GM18499 (cell line): Measurements from ENCODE around the gene MYL10.

Experiments
- ATAC-seq: cut with Tn5 transposase; IDR thresholded peaks from one replicate; pipeline ENCODE4 v1.9.1; 2021; ENCODE audit warnings: moderate number of reproducible peaks; ENCODE audit not compliant: insufficient read depth, unreplicated experiment

MYL10 gene

DNA sequence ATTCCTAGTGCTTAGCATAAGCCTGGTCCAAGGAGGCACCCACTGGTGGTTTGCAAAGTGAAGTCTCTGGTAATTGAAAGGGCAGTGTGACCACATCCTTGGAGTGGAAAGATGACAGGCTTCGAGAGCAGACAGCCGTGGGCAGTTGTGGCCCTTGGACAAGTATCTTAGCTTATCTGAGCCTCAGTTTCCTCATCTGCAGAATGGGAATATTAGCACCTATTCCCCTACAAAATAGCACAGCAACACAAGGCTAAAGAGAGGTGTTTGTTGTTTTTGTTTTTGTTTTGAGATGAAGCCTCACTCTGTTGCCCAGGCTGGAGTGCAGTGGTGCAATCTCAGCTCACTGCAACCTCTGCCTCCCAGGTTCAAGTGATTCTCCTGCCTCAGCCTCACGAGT lies 29.3 kb downstream of the MYL10 start:
- no peak for ATAC-seq

DNA sequence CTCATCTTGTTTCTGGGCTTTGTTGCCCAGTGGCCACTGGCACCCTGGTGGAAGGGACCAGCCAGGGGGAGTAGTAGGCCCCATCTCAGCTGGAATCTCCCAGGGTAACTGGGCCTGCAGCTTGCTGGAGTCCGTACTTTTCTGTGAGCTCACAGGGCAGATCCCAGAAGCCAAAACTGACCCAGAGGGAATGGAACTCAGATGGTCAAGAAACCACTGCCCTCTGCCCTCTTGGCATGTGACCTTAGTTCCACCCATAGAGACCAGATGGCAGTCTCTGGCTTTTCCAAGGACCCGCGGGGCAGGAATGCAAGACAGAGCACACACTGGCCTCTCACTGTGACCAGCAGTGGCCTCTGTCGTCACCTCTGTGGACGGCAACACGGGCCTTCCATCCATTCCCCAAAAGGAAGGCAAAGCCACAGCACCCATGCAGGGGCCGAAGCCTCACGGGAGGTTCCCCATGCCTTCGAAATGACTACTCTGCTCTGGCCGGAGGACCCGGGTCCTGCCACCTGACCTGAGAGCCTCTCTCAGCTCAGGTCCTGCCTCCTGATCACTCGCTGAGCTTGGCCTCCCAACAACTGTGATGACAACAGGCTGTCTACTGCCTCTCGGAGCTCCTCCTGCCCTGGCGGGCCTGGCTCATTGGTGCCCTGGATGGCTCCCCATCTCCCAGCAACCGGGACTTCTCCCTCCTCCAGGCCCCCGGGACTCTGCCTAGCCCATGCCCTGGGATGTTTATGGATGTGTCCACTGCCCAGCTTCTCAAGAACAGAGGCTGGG lies 29.9 kb downstream of the MYL10 start:
- ATAC-seq, result no peak

DNA sequence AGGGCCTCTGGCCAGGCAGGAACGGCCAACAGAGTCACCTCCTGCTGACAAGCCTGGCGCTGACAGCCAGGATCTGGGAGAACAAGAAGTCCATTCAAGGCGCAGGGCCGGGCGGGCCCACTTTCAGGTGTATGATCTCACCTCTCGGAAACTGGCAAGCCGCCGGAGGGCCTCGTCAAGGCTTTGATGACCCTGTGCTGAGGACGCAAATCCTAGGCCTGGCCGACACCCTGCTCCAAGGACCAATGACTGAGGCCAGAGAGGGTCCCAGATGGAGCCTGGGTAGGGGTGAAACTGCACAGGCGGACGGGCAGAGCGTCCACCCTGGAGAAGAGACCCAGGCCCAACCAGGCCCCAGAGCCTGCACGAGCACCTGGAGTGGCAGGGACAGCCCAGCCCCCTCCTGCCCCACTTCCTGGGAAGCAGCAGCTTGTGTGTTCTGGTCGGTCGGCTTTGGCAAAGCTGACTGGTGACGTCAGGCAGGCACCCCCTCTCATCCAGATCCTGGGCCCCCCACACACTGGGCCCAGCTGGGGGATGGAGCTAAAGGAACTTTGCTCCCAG lies 30.6 kb downstream of the MYL10 start:
- ATAC-seq, result no peak

DNA sequence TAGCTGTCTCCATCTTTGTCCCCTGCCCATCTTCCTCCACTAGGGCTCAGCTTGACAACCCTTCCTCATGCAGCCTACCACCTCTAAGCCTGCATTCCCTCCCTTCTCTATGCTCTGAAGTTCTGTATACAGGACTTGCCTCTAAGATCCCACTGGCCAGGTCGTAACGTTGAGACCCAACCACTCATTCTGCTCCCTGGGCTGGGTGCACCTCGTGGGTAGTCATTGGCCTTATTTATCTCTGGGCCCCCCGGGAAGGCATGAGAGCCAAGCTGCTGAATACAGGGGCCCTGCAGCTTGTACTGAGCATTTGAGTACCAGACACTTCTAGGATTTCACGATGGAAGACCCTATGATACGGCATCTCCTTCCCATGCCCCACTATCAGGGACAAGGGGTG lies 31.2 kb downstream of the MYL10 start:
- no peak for ATAC-seq

DNA sequence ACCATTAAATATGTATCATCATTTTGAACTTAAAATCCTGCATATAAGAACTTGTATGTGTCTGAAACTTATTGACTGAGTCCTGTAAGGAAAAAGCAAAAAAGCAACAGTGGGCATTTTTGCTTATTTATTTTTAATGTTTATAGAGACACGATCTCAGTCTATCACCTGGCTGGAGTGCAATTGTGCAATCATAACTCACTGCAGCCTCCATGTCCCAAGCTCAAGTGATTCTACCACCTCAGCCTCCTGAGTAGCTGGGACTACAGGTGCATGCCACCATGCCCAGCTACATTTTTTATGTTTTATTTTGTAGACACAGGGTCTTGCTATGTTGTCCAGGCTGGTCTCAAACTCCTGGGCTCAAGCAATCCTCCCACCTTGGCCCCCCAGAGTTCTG lies 32.2 kb downstream of the MYL10 start:
- ATAC-seq, result no peak

DNA sequence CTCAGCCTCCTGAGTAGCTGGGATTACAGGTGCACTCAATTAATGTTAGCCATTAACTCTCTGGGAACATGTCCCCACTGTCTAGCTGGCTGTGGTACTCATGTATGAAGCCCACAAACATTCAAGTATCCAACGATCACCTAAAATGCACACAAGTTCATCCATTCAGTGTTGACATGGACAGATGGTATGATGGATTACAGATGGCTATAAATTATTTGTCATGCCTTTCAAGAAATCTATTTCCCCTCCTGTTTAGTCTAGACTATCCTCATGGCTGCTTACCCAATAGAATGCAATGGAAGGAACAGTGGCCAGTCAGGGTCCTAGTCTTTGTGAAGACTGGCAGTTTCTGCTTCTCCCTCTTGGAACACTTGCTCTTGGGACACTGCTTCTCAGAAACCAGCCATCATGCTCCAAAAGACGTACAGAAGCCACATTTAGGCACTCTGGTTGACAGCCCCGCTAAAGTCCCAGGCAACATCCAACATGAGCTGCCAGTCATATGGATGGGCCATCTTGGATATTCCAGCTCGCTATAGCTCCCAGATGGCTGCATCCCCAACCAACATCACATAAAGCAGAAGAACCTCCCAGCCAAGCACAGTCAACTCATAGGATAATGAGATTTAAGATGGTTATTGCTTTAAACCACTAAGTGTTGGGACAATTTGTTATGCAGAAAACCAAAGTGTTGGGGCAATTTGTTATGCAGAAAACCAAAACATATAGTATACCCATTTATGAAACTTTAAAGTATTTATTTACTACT lies 33.1 kb downstream of the MYL10 start:
- ATAC-seq, result no peak

DNA sequence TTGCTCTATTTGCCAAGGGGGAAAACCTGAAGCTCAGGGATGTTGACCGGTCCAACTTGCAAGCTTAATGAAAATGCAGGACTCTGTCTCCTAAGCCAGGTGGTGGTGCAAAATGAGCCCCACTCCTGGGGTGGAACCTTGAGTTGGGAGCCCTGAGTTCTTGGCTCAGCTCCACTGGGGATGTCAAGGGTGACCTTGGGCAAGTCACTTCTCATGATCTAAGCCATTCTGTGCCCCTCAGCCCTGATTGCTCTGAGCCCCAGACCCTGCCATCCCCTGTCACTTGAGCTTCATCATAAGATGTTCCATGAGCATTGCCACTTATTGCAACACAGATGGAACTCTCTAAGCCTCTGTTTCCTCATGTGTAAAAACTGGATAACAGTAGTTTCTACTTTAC lies 33.9 kb downstream of the MYL10 start:
- ATAC-seq, result no peak

DNA sequence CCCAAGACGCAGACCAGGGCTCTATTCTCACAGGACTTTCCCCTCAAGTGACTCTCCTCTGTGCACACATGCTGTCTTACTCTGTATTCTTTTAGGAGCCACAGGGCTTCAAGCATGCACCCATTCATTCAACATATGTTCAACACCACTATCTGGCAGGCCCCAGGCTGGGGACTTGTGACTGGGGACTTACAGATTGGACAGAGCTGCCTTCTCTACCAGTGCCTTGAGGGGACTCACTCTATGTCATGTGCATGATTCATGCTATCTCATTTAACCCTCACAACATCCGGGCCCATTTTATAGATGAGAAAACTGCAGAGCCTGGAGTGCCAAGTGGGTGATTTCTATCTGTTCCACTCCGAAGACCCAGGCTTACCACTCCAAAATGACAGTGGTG lies 34.3 kb downstream of the MYL10 start:
- no peak for ATAC-seq

DNA sequence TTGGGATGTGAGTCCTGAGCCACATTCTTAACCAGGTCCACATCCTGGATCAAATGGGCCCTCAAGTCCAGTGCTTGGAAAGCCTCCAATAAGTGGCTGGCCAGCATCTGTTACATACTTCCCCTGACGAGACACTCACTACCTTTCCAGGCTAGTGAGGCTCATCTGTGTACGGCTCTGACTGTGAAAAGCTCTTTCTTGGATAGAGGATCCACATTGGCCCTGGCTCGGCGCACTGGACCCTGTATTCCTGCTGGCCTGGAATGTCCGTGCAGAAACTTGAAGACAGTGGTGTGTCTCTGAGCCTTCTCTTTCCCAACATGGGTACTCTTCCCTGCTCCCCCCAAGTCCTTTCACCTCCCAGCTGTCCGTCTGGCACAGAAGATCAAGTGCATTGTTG lies 35.5 kb downstream of the MYL10 start:
- ATAC-seq, result no peak

DNA sequence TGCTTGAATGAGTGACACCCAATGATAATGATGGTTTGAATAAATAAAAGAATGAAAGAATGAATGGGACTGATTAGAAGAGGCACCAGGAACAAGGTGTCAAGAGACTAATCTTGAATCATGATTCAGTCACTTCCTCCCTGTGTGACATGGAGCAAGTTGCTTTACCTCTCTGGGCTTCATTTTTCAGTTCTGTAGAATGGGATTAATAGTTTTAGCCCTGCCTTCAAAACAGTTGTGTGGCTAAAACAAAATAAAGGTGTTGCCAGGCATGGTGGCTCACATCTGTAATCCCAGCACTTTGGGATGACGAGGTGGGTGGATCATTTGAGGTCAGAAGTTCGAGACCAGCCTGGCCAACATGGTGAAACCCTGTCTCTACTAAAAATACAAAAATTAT lies 37.6 kb downstream of the MYL10 start:
- ATAC-seq, result no peak

DNA sequence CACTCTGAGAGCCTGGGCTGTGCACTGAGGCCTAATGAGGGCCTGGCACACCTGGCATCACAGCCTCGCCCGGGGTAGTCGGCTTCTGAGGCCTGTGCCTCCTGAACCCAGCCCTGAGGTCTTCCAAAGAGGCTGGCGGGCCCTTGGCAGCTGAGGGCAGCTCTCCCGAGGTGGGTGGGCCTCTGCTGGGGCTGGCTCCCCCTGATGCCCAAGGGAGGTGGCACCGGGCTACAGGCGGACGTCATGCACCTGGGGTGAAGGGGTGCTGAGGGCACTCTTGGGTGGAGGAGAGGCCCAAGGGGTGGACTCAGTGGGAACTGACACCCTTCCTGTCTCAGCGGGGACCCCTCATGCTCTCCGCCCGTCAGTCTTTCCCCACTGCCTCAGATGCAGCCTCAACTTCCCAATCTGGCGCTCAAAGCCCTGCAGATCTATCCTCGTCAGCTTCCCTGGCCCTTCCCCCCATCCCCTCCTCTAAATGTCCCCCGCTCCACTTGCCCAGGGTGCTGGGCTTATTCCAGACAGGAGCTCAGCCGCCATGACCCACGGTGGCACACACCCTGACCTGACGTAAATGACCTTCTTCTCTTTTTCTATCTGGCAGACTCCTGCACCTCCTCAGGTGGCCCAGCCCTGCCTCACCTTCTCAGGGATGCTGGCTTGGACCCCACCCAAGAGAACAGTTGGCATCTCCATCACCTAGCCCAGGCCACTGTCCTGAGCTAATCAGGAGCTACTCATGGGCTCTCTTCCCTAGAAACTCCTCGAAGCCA lies 38.2 kb downstream of the MYL10 start:
- no peak for ATAC-seq

DNA sequence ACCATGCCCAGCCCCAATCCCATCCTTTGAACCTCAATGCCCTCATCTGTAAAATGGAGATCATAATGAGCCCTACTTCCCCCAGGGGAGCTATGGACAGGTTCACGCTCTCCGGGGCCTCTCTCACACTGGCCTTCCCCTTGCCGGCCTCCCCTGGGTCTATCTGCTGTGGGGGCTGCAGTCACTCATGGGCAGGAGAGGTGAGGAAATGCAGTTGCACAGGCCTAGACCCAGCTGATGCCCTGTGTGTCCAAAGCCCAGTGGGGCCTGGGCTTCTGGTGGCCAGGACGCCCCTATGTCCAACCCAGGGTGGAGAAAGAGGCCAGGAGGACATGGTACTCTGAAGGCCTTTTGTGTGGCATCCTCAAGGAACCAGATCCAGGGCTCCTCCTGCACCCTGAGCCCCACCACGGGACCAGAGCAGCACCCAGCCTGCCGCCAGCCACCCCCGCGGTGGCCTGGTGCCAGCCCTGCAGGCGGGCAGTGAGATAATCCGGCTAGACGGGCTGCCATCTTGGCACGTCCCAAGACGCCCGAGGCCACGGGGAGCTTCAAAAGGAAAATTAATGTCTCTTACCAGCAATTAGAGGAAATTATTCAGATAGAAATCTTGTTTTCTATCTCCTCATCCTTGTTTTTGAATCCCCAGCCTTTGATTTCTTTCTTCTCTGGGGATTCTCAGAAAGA lies 39.0 kb downstream of the MYL10 start:
- ATAC-seq, result no peak

DNA sequence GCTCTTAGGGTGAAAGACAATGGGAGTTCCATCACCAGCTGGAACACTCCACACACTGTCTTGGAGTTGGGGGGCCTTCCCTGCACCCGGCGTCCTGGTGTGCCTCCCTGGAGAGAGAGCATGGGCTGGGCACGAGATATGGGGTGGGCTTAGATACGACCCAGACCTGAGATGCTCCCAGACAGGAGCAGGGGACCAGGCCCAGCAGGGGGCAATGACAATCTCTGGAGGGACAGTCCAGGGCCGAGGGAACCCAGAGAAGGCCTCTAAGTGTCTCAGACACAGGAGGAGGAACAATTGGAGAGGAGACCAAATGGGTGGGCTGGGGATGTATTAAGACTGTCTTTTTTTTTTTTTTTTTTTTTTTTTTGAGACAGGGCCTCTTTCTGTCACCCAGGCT lies 40.0 kb downstream of the MYL10 start:
- ATAC-seq, result no peak

DNA sequence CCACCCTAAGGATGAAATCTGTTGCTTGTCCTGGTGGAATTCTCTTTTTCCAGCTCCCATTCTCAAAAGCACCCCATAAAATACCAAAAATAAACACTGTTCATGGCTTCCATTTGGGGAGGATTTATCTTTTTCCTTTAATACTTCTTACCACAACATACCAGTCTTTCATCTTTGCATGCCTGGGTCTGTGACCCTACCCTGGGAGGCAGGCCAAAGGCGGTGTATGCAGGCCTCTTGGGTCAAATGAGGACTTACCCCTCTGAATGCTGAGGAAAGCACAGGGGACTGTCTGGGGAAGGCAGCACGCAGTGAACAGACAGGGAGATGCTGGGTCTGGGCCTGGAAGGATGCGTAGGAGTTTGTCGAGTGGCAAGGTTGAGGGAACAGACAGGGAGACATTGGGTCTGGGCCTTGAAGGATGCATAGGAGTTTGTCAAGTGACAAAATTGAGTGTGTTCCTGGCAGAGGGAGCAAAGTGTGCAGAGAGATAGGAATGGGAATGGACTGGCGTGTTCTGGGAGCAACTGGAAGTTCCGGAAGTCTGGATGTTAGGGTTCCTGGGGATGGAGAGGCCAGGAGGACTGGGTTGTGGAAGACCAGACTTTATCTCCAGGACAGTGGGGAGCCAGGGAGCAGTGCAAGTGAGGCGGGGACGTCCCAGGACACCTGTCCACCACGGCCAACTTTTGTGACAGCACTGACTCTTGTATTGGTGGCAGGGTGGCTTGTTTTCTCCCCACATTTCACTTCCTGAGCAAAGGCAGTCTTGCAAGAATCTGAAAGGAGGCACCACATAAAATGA lies 40.8 kb downstream of the MYL10 start:
- no peak for ATAC-seq

DNA sequence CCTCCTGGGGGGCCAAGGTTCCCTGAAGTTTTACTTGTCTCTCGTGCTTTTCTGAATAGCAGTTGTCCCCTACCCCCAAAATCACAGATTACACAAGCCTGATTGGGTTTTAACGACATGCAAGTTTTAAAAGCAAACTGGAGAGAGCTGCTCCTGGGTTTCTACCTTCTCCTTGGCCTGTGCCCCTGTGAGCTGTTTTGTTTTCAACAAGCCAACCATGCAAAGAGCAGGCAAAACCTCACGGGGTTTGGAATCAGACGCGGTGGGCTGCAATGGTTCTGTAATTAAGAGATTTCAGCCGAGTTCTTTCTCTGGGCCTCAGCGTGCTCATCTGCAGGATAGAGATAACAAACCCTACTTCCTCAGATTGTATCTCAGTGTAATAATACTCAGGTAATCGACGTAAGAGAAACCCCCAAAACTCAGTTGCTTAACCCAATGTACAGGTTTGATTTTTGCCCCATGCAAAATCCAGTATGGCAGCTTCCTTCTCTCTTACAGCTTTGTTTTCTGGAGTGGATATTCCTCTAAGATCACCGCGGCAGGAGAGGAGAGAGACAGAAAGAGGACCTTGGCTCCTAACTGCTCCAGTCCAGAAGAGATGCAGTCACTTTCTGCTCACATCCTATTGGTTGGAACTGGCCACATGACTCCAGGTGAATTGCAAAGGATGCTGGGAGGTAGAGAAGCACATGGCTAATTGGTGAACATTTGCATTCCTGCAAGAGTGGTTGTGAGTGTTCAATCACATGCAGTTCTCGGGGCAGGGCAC lies 42.0 kb downstream of the MYL10 start:
- ATAC-seq, result no peak

DNA sequence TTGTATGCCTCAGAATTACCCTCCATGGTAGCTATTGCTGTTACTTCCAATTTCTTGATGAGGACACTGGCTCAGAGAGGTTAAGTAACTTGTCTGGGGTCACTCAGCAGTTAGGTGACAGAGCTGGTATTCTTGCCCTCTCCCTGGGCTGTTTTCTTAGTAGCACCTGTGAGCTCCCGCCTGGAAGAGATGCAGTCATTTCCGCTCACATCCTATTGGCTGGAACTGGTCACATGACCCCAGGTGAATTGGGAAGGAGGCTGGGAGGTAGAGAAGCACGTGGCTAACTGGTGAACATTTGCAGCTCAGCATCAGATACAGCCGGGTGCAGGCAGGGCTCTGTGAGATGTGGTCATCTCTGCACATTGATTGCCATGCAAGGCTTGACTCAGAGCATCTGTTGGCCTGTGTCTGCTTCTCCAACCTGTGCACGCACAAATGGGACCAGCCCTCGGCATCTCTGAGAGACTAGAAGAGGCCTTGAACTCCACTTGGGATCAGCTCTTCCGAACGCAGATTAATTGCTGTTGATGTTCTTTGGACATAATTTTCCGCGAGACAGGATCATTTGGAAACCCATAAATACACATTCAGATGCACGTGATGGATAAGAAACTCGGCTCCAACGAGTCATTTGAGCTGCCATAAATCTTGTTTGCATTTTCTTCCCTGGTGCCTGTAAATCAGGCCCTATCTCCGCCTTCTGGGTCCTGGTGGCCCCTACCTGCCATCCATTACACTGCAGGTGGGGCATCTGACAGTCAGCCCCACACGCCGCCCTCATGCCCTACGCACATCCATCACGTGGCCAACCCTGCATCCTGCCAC lies 42.8 kb downstream of the MYL10 start:
- no peak for ATAC-seq

DNA sequence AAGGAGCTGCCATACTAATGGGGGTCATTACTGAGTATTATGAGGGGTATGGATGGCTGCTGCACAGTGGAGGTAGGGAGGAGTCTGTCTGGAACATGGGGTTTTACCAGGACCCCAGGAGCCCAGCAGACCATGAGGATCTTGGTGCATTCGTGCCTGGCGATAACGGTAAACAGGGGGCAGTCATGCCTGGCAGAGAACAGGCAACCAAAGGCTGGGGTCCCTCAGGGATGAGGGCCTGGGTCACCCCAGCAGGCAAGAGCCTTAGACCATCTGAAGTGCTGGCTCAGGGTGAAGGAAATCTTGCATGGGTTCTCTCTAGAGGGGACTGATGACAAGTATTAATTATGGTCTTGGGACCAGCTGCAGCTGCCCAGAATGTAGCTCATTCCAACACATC lies 46.1 kb downstream of the MYL10 start:
- no peak for ATAC-seq

DNA sequence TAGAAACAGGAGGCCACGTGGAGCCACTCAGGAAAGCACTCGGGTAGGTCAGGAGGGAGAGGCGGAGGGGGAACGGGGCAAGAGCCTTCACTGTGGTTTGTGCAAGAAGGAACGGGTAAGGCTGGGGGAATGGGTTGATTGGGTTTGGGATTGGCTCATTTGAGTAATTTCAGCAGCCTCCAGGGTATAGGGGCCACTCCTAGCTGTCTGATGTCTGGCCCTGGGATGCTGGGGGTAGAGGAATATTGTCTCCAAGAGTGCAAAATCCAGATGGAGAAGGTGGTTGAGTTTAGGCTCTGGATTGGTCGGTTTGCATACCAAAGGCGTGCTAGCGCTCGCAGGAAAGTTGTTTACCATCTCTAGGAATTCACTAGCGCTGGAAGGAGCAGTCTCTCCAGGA lies 47.2 kb downstream of the MYL10 start:
- no peak for ATAC-seq
